Spleen (tissue), 7 donors: ENCODE data around the gene FAM120AOS.

Source experiments
- POLR2A ChIP-seq, 3 donors: fragments of 450-650 bp; IDR thresholded peaks; one replicate each; pipeline ENCODE4 v1.5.1; 2017; ENCODE audit warnings: antibody characterized with exemption in 3 of 3, mild to moderate bottlenecking in 1 of 3
- POLR2AphosphoS5 ChIP-seq, 3 donors: sonication (generic); formaldehyde crosslinking; IDR thresholded peaks; one replicate each; pipeline ENCODE4 v1.5.1; 2017; ENCODE audit warnings: antibody characterized with exemption in 3 of 3
- TF ChIP-seq, protein P1 (sequence below), 11 experiments: fragments of 200-600 bp in 7 of 11; fragments of 450-650 bp in 4 of 11; sonication (generic) in 4 of 11; IDR thresholded peaks in 8 of 11; conservative IDR thresholded peaks in 3 of 11; 1 replicate in 7 of 11; 2 replicates in 4 of 11; pipeline versions ENCODE4 v1.4.0 to v1.8.0; 2016 to 2021; ENCODE audit warnings: antibody characterized with exemption in 11 of 11, inconsistent platforms in 4 of 11, mild to moderate bottlenecking in 1 of 11
- donor health status: DM: no; HTN: no; CAD: no; lungs with moderate emphysema.
- donor health status: DM: no; HTN: no; CAD: no.
- donor health status: DM: no; HTN: no; CAD: no.

DNA sequence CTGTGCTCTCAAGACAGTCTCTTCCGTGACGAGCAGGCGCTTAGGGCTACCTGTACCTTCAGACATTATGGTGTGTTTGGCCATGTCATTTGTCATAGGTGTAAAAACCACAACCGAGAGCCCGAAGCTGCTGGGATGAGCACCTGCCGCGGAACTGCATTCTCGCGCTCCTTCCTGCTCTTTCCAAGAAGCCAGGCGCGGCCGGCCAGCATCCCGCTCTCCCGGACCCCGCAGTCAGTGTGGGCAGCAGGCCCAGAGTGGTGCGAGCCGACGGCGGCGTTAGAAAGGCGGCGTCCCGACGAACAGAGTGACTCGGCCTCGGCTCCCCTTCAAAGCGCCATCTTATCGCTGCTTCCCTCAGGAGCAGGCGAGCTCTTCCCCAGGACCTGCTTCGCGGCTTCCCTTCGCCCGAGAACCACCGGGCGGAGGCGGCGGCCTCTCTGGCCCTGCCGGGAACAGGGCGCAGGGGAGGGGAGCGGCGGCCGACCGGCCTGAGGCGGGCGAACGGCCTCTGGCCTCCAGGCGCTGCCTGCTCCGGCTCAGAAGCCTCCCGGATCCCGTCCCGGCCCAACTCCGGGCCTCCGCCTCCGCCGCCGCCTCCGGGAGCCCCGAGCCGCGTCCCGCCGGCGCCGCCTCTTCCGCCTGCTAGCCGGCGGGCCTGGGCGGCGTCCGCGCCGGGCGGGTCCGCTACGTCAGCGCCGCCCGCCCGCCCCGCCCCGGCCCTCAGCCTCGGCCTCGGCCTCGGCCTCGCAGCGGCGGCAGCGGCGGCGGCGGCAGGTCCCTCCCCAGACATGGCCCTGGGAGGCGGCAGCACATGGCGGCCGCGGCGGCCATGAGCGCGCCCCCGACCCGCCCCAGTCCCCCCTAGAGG lies 2.2 kb downstream of the FAM120AOS start, which contains the start of gene FAM120A:
- peak in 2 of 3 donors; percentile 59 to 82 for TF ChIP-seq POLR2A (IDR thresholded peaks at IDR 0.05)
- TF ChIP-seq, protein P1, sequence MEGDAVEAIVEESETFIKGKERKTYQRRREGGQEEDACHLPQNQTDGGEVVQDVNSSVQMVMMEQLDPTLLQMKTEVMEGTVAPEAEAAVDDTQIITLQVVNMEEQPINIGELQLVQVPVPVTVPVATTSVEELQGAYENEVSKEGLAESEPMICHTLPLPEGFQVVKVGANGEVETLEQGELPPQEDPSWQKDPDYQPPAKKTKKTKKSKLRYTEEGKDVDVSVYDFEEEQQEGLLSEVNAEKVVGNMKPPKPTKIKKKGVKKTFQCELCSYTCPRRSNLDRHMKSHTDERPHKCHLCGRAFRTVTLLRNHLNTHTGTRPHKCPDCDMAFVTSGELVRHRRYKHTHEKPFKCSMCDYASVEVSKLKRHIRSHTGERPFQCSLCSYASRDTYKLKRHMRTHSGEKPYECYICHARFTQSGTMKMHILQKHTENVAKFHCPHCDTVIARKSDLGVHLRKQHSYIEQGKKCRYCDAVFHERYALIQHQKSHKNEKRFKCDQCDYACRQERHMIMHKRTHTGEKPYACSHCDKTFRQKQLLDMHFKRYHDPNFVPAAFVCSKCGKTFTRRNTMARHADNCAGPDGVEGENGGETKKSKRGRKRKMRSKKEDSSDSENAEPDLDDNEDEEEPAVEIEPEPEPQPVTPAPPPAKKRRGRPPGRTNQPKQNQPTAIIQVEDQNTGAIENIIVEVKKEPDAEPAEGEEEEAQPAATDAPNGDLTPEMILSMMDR (IDR thresholded peaks at IDR 0.05 in 8 of 11, conservative IDR thresholded peaks at IDR 0.05 in 3 of 11) = no peak
- peak; percentile 78 to 88 (median 86) for TF ChIP-seq POLR2AphosphoS5 (IDR thresholded peaks at IDR 0.05)
